IMR-90 (cell line): ENCODE data around the gene OPN5. TPM values are rescaled to one million over a fixed set of nuclear protein-coding genes. Genes with fewer than 3 reads are reported as not detected.

Experiments used
- ATAC-seq: fragments of 200-7000 bp; cut with Tn5 transposase; 2 replicates; pipeline ENCODE4 v1.9.1; 2020; ENCODE audit warnings: low read depth, mild to moderate bottlenecking, moderate library complexity
- BruUV-seq: library from RNA; stranded (reverse); fragments of 400-500 nt; replicated peaks from 2 replicates; lab custom pipeline; 2021; lab: Mats Ljungman, UMichigan
- CTCF ChIA-PET: fragments of 300-600 bp; formaldehyde crosslinking; extraction: SDS; loops from one replicate; lab custom pipeline; 2021; ENCODE audit warnings: antibody characterized with exemption; lab: Yijun Ruan, JAX
- POLR2A ChIA-PET: fragments of 300-600 bp; sonication (Branson Sonifier 250); formaldehyde crosslinking; loops from one replicate; lab custom pipeline; 2022; ENCODE audit warnings: antibody characterized with exemption; ENCODE audit not compliant: unreplicated experiment; lab: Charles Lee
- DNase-seq: peaks from one replicate; pipeline ENCODE4 v3.0.0; 2013
- H2AFZ ChIP-seq: replicated peaks from 2 replicates; pipeline ENCODE3; 2013; ENCODE audit warnings: low read length, mild to moderate bottlenecking; ENCODE audit not compliant: poor library complexity
- H2AK5ac ChIP-seq: 2 replicates; pipeline ENCODE4 v1.6.1; 2013; ENCODE audit warnings: low read depth, low read length, inconsistent platforms
- H2AK9ac ChIP-seq: replicated peaks from 2 replicates; pipeline ENCODE3; 2013; ENCODE audit warnings: mild to moderate bottlenecking, low read depth, low read length, moderate library complexity; ENCODE audit not compliant: poor library complexity
- H2BK120ac ChIP-seq: 2 replicates; pipeline ENCODE4 v1.6.1; 2013; ENCODE audit warnings: low read depth, low read length, inconsistent platforms
- H2BK15ac ChIP-seq: 3 replicates; pipeline ENCODE4 v1.6.1; 2013; ENCODE audit warnings: low read depth, low read length, inconsistent platforms
- H2BK20ac ChIP-seq: 2 replicates; pipeline ENCODE4 v1.6.1; 2013; ENCODE audit warnings: low read depth, mild to moderate bottlenecking, inconsistent platforms, low read length, moderate library complexity
- H2BK5ac ChIP-seq: 2 replicates; pipeline ENCODE4 v1.6.1; 2013; ENCODE audit warnings: mild to moderate bottlenecking, low read depth, low read length, inconsistent platforms; ENCODE audit not compliant: poor library complexity, severe bottlenecking
- H3K14ac ChIP-seq: replicated peaks from 2 replicates; pipeline ENCODE4 v1.6.1; 2013; ENCODE audit warnings: low read depth, low read length, inconsistent platforms
- H3K18ac ChIP-seq: 2 replicates; pipeline ENCODE4 v1.6.1; 2013; ENCODE audit warnings: low read depth, low read length, control low read depth
- H3K23ac ChIP-seq: 2 replicates; pipeline ENCODE4 v1.6.1; 2013; ENCODE audit warnings: low read depth, low read length, inconsistent platforms
- H3K27ac ChIP-seq: 2 replicates; pipeline ENCODE4 v1.5.1; 2013; ENCODE audit warnings: mild to moderate bottlenecking, control low read depth, low read length; ENCODE audit not compliant: insufficient read depth
- H3K27me3 ChIP-seq: 2 replicates; pipeline ENCODE4 v1.6.1; 2013; ENCODE audit warnings: low read length; ENCODE audit not compliant: control insufficient read depth, insufficient read depth
- H3K36me3 ChIP-seq: 2 replicates; pipeline ENCODE4 v1.6.1; 2013; ENCODE audit warnings: low read length, mixed read lengths; ENCODE audit not compliant: control insufficient read depth, insufficient read depth
- H3K4ac ChIP-seq: 2 replicates; pipeline ENCODE4 v1.6.1; 2013; ENCODE audit warnings: low read depth, low read length, inconsistent platforms
- H3K4me1 ChIP-seq: 2 replicates; pipeline ENCODE4 v1.6.1; 2013; ENCODE audit warnings: low read length, mixed read lengths; ENCODE audit not compliant: control insufficient read depth, insufficient read depth
- H3K4me2 ChIP-seq: 2 replicates; pipeline ENCODE4 v1.6.1; 2013; ENCODE audit warnings: low read depth, mild to moderate bottlenecking, control low read depth, low read length, moderate library complexity
- H3K4me3 ChIP-seq: 2 replicates; pipeline ENCODE4 v1.5.1; 2013; ENCODE audit warnings: low read depth, mild to moderate bottlenecking, control low read depth, low read length, moderate library complexity; ENCODE audit not compliant: insufficient read depth
- H3K56ac ChIP-seq: 2 replicates; pipeline ENCODE4 v1.6.1; 2013; ENCODE audit warnings: low read length, inconsistent platforms; ENCODE audit not compliant: insufficient read depth; ENCODE audit errors: extremely low read depth
- H3K79me1 ChIP-seq, 2 experiments: 2 replicates each; pipeline ENCODE4 v1.6.1; 2013; ENCODE audit warnings: low read length in 2 of 2, inconsistent platforms in 1 of 2, low read depth in 1 of 2
- H3K9ac ChIP-seq: 2 replicates; pipeline ENCODE4 v1.6.1; 2013; ENCODE audit warnings: low read depth, low read length, control low read depth
- H3K9me1 ChIP-seq: 2 replicates; pipeline ENCODE4 v1.6.1; 2013; ENCODE audit warnings: low read length, inconsistent platforms; ENCODE audit not compliant: insufficient read depth
- H3K9me3 ChIP-seq: 2 replicates; pipeline ENCODE4 v1.6.1; 2013; ENCODE audit warnings: low read length; ENCODE audit not compliant: control insufficient read depth, insufficient read depth
- H4K20me1 ChIP-seq: 2 replicates; pipeline ENCODE4 v1.6.1; 2013; ENCODE audit warnings: low read length, inconsistent platforms; ENCODE audit not compliant: insufficient read depth
- H4K5ac ChIP-seq: 2 replicates; pipeline ENCODE4 v1.6.1; 2013; ENCODE audit warnings: mild to moderate bottlenecking, low read depth, low read length, control low read depth
- H4K8ac ChIP-seq, 2 experiments: 2 replicates each; pipeline ENCODE4 v1.6.1; 2013; ENCODE audit warnings: low read depth in 2 of 2, low read length in 2 of 2, control low read depth in 1 of 2, inconsistent platforms in 1 of 2
- H4K91ac ChIP-seq: 2 replicates; pipeline ENCODE4 v1.6.1; 2013; ENCODE audit warnings: low read depth, low read length, inconsistent platforms; ENCODE audit not compliant: insufficient read depth
- CHD1 ChIP-seq: IDR thresholded peaks from 2 replicates; pipeline ENCODE4 v1.6.1; 2012; ENCODE audit warnings: low read depth, low read length, improper control_type of control experiment
- WGBS, 2 experiments: methylation state at CpG; one replicate each; pipeline versions ENCODE4 v1.1.5 to v1.1.7; 2013; ENCODE audit warnings: missing lambda C conversion rate in 2 of 2; ENCODE audit not compliant: insufficient read length in 1 of 2; ENCODE audit errors: extremely low coverage in 2 of 2; 5-methylcytosine and 5-hydroxymethylcytosine counted together
- dilution Hi-C: fragments of 300-500 bp; cut with HindIII; formaldehyde crosslinking; loops from one replicate; pipeline ENCODE4 v1.14.3; 2018; ENCODE audit warnings: low sequenced_read_pairs; ENCODE audit not compliant: unreplicated experiment
- in situ Hi-C: fragments of 300-500 bp; cut with MboI; formaldehyde crosslinking; loops from 3 replicates; pipeline ENCODE4 v1.14.3; 2019; ENCODE audit warnings: low sequenced_read_pairs, inconsistent platforms, mixed read lengths
- intact Hi-C: fragments of 100-400 bp; cut with micrococcal nuclease; formaldehyde crosslinking; loops from 2 replicates; pipeline ENCODE4 v1.10.0; 2022
- polyA plus RNA-seq, 3 experiments: library from polyadenylated mRNA; depleted of rRNA; stranded (reverse); fragments of >200 nt; gene quantifications; 2 replicates each; pipeline ENCODE4 v1.2.3, GENCODE V29; 2012; ENCODE audit warnings: low replicate concordance in 1 of 3
- total RNA-seq: library from RNA; depleted of rRNA; stranded (reverse); fragments of >200 nt; gene quantifications from 2 replicates; pipeline ENCODE4 v1.2.3, GENCODE V29; 2012
- TF ChIP-seq, protein P1 (sequence below): fragments of 150-350 bp; IDR thresholded peaks from 2 replicates; pipeline ENCODE4 v1.6.1; 2017; ENCODE audit warnings: mild to moderate bottlenecking, antibody characterized with exemption, low read length, low read depth

Gene OPN5
- total and polyA plus RNA-seq, 2 of the 4 experiments (the other 2 are of a cell fraction), result not detected

DNA sequence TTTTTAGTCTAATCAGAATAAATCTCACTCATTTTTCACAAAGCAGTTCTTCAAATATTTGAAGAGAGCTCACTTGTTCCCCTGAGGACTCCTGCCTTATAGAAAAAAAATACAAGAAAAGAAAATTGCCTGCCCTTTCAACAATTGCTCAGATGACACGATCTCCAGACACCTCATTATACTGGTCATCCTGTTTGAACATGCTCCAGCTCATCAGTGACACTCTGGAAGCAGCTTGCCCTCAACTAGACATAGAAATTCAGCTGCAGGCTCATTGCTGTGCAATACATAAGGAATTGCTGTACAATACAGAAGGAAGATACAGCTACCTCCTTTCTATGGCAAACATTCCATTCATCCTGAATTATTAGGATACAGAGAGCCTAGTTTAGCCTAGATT, 73.1 kb downstream of the OPN5 start:
- Histone ChIP-seq H3K23ac (no peak overlapping the region), H3K79me1 (no peaks in the 10 kb centered on the region), H2AFZ (no peak overlapping the region), H3K14ac (no peak overlapping the region), H4K8ac (no peak overlapping the region), H3K27ac (no peak overlapping the region), H3K4me2 (no peak overlapping the region), H4K5ac (no peak overlapping the region), H2BK20ac (no peak overlapping the region), H2BK15ac (no peak overlapping the region), H4K20me1 (no peaks in the 10 kb centered on the region), H3K4me1 (no peaks in the 10 kb centered on the region), H3K56ac (no peak overlapping the region), H3K4me3 (no peak overlapping the region), H2BK5ac (no peak overlapping the region), H3K18ac (no peak overlapping the region), H3K9ac (no peak overlapping the region), H2AK5ac (no peak overlapping the region), H3K9me3 (no peaks in the 10 kb centered on the region), H3K27me3 (no peaks in the 10 kb centered on the region), H4K91ac (no peak overlapping the region), H2AK9ac (no peak overlapping the region), H3K4ac (no peak overlapping the region), H3K36me3 (no peaks in the 10 kb centered on the region), H2BK120ac (no peak overlapping the region), H3K9me1 (no peaks in the 10 kb centered on the region)
- intact Hi-C loops (no loop called here), dilution Hi-C loops (no loop called here), in situ Hi-C loops (no loop called here)
- ChIA-PET CTCF (no interaction called here), POLR2A (no interaction called here)
- TF ChIP-seq, protein P1, sequence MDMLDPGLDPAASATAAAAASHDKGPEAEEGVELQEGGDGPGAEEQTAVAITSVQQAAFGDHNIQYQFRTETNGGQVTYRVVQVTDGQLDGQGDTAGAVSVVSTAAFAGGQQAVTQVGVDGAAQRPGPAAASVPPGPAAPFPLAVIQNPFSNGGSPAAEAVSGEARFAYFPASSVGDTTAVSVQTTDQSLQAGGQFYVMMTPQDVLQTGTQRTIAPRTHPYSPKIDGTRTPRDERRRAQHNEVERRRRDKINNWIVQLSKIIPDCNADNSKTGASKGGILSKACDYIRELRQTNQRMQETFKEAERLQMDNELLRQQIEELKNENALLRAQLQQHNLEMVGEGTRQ, result no peak
- TF ChIP-seq CHD1, result no peak
- 0% methylated on average over 1 of the region's 1 CpG; no CpG with 5 or more reads in 1 of the 2 experiments for WGBS, 2 experiments
- DNase-seq, result no peak
- ATAC-seq, result no peak
- BruUV-seq, result no TSS peak
